ENCODE data around the gene LRRC47.
"Not testable (repeated sequence)": the region's sequence is repeated elsewhere in the genome, so short reads cannot be mapped to it uniquely, and the experiment has no call there.

Gene LRRC47

DNA sequence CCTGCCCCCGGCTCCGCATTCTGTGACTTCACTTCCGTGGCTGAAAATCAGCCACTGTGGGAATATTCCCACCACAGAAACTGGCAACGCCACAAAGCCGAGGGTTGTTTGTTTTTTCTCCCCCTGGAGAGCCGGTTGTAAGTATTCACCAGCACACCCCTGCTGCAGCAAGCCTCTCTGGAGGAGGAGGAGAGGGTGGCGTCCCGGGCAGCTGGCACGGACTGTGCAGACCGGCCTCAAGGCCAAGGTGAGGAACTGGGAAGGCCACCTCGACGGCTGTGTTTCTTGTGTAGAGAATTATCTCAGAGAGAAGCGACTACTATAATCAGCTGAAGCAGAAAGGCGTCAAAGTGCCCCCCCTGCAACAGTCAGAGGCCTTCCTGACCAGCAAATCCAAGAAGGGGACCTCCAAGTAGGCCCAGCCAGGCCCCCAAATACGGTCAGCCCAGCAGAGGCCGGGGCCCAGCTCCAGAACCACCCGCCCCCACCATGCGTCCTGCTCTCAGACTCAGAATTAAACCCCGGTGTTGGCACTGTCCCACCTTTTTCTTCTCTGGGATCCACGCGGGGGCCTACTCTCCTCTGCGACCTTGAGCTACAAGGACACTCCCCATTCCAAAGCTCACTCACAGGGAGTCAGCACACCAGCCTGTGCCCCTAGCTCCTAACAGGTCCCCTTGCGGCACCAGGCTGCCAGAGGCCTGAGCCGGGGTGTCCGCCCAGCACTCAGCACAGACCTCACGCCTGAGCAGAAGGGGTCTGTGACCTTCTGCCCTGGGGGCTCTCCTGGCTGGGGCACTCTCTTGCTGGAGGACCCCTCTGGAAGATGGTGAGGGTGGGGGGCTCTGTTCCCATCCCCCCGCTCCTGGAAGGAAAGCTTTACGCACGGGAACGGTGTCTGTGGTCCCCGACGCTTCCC is 24.9 kb downstream of the LRRC47 start:
- no peak for DNase-seq

DNA sequence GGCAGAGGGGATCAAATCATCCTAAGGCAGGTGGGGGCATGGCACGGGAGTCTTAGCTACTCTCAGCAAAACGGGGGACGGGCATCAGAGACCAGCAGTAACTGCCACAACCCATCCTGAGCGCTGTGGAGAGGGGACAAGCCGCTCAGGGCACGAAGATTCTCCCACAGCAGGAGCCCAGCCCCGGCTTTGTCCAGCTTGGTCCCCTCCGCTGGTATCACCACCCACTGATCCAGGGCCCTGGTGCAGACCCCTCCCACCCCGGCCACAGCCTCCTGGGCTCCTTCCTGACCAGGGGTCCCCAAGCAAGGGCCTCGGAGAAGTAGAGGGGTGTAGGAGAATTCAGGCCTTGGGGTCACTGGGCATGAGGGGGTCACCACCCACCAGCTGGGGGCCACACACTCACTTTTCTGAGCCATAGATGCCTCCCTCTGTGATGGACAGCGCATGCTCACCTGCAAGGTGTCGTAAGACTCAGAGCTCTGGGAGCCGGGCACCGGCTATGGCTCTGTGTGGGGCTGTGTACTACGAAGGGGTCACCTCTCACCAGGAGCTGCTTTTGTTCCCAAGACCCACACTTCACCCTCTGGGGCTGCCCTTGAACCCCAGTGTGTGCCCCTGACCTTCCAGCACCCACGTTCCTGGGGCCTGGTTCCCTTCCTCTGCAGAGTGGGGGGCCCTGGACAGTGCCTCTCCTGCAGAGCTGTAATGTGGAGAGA is 26.1 kb downstream of the LRRC47 start:
- DNase-seq: no peak

DNA sequence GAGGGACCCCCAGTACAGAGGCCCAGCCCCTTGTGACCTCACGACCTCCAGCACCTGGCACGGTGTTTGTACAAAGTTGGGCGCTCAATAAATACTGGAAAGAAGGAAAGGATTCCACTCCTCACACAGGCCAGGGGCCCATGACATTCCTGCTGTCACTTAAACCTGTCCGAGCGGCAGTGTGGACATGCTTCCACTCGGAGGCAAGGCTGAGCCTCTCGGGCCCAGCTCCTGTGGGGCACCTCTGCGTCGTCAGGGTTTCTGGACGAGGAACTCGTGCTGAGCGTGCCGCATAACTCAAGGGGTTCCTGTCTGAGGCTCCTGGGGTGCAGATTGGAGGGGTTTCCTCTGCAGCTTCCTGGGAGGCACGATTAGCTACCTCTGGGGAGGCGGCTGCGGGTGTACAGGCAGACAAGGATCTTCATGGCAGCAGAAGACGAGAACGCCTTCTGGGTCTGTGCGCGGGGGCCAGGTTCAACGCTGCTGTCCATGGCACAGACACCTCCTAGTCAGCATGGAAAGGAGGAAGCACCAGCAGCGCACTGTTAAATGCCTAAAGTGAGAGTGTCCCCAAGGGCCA is 27.4 kb downstream of the LRRC47 start:
- no peak for DNase-seq

DNA sequence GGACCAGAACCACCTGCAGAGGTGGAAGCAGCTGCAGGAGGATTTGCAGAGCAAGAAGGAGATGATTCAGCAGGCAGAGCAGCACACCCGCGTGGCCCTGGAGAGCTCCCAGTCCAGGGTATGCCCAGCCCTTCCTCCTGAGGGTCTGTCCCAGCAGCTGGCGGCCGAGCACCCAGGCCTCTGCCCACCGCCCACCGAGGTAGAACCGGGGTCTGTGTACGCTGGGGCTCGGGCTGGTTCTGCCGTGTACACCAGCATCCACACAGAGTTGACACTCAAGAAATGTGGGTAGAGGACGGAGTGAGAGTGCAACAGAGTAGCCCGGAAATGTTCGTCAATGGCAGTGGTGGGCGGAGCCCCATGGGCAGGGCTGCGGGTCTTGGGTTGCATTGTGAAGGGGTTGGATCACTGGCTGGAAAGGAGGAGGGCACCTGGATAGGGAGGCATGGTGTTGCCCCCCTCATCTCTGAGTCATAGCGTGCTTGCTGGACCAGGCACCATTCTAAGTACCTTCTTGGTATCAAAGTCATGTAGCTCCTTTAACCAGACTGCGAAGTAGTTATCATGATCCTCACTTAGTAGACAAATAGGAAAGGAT is 28.9 kb downstream of the LRRC47 start:
- DNase-seq: no peak

DNA sequence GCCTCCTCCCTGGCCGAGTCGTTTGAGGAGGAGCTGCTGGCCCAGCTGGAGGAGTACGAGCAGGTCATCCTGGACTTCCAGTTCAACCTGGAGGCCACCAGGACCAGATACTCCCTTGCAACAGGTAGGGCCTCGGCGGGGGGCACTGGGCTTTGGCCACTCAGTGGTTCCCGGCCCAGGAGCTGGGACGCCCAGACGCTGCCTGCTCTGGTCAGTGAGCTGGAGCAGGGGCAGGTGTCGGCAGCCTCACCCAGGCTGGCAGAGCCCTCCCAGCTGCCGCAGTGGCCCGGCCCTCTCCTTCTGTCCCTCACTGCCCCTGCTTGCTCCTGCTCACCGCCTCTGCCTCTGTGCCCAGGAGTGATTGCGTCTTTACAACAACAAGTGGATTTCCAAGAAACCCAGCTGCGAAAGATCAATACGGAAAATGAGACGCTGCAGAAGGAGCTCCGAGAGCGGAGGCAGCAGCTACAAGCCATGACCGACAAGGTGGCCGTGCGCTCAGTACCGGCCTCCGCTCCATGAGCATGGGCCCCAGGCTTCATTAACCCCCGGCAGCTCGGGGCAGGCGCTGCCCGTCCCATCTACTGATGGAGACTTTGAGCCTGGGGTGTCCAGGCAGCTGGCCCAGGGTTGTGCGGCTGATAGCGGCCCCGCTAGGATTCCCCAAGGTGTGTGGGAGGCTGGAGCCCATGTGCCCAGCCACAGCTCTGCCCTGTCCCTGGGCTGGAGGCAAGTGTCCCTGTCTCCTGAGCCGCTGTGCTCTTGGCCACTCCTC is 32.8 kb downstream of the LRRC47 start:
- DNase-seq: no peak

DNA sequence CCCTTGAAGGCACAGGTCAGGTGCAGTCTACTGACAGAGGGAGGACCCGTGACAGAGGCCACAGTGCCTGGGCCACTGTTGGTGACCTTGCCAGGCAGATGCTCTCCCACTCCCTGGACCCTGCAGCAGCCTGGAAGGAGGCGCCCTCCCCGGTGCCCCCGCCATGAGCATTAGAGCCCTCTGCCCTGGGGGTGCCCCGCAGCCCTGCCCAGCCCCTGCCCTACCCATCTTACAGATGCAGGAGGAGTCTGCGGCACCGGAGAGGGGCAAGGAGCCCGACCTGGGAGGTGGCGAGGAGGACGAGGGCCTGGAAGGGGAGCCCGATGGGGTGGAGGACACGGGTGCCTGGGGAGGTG is 33.4 kb downstream of the LRRC47 start:
- DNase-seq: no peak

DNA sequence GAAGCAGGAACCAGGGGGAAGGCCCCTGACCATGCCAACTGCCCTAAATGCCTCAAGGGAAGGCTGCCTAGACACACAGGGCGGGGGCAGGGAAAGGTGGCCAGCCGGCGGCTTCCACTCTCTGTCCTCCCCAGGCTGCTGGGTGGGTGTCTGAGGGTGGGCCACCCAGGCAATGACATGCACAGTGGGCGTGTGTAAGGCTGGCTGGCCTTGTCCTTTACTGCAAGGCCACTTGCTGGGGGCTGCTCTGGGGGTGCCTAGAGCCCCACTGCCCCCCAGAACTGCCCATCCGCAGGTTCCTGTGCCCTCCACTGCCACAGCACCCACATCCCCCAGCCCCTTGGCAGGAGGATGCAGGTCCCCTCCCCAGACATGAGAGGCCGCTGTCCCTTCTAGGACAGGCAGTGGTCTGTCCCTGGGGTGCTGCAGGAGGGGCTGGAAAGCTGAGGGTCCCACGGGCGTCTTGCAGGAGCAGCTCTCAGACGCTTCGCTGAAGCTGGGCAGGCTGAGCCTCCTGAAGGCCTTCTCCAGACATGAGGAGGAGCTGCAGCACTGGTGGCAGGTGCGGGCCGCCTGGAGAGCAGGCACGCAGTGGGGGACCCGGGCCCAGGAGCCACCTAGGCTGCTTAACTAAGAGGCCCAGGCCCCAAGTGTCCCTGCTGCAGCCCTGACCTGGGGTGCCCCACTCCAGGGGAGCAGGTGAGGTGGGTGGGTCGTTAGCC is 34.0 kb downstream of the LRRC47 start:
- no peak for DNase-seq

DNA sequence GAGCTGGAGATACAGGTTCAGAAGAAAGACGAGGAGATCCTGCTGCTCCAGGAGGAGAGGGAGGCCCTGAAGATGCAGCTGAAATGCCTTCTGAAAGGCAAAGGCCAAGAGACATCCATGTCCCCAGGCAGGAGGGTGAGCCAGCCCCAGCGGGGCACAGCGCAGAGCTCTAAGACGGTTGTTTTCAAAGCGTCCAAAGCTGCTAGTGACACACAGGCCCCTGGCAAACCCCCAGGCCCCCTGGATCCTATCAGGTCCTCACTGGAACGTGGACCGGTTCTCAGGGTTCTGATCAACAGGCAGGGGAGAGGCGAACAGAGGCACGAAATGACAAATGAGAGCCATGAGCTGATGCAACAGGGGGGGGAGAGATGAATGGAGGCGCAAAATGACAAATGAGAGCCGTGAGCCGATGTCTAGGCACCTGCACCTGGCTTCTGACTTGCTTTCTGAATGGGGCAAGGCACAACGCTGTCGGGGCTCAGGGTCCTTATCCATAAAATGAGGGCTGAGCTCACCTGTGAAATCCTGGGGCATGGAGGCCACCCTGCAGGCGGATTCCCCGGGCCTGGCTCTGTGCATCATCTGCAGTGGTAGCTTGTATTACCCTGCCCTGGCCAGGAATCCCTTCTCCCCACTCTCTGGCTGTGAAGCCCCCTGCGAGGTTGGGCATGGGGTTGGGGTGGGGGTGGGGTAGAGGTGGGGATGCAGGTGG is 34.8 kb downstream of the LRRC47 start:
- no peak for DNase-seq

DNA sequence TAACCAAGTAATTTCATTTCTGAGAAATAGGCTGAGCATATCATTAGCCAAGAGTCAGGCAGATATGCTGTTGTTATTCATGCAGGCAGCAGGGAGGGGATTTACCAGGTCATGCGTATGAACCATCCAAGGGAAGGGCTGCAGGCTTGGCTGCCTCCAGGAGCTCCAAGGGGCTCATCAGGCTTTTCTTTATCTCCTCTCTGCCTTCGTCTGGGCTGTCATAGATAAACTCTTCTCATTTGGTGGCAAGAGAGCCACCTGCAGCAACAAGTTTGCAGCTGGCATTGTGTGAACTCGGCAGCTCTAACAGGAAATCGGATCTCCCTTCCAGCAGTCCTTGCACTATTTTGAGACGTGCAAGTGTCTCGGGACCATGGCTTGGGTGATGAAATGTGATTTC is 36.5 kb downstream of the LRRC47 start:
- DNase-seq: no peak

DNA sequence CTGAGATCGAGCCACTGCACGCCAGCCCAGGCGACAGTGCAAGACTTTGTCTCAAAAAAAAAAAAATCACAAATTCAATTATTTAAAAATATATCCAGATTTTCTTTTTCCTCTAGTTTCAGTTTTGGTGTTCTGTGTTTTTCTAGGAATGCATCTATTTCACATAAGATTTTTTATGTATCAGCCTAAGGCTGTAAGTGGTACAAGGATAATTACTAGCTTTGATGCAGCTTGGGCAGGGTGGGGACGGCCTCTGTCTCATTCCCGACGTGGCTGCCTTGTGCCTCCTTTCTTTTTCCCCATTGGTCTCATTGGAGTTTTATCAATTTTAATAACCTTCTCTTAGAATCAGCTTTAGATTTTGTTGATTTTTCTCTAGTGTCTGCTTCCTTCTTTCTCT is 37.1 kb downstream of the LRRC47 start:
- DNase-seq: no peak

DNA sequence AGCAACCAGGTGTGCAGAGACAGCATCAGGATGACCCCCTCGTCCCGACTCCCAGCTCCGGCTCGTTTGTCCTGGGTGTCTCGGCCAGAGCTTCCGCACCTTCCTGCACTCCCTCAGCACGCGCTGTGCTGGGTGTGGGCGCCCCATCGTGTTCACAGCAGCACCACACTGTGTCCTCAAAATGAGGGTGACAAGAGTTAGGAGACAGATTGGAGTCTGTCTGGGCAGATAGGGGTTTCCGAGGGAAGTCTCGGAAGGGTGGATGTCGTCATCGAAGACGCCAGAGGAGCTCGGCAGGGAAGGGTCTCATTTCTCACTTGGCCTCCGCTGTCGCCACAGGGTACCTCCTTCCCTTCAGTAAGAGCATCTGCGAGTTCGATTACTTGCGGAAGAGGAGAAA is 39.9 kb downstream of the LRRC47 start:
- DNase-seq: no peak

DNA sequence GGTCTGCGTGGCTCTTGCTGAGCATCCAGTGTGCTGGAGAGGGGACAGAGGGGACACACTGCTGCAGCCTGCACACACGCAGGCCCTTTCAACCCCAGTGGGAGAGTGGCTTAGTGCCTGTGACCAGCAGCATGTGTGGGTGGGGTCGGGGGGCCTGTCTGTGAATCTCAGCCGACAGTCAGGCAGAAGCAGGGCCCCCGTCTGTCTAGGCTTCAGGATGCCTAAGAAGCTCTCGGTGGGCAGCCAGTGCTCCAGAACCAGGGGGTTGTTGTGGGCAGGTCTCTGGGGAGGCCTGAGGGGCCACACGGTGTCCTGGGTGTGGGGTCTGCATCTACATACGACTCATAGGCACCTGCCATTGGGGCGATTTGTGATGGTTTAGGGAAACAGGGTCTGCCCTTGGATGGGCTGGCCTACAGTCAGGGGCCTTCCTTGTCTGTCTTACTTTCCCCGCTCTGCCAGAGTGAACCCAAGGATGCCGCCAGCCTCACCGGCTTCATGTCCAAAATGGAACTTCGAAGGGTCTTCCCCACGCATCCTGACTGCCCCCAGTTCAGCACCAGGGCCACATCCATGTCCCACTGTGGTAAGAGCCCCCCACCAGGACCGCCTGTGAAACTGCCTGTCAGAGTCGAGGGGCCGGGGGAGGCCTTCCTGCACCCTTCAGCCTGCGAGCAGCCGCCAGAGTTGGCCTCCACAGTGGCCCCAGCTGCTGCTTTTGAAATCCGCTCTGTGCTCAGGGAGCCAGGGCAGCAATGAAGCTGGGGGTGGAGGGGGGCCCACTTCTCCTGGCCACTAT is 42.4 kb downstream of the LRRC47 start:
- no peak for DNase-seq

DNA sequence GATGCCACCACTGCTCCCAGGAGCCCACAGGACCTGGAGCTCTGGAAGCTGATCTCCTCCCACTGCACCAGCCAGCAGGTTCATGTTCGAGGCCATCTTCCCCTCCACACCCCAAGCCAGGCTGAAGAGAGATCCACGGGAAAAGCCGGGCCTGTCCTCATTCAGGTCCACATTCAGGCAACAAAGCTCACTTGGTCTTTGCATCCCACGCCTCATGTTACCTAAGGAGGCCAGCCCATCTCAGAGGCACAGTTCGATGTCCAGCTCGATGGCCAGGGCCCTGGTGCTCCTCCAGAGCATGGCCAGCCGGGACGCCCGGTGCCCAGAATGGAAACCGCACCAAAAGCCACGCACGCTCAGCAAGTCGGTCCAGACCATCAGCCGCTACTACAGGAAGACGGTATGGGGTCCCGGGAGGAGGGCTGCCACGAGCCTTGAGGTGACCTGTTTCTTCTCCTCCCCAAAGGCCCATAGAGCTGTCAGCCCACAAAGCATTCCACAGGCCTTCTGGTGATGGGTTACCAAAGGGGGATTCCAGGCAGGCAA is 43.8 kb downstream of the LRRC47 start, which contains the start of gene CCDC27:
Gene CCDC27, plus strand, starts transcription at position 51 of the 546 bp plus-strand sequence. Its CDS starts 32 bp downstream, at position 83.
- no peak for DNase-seq

DNA sequence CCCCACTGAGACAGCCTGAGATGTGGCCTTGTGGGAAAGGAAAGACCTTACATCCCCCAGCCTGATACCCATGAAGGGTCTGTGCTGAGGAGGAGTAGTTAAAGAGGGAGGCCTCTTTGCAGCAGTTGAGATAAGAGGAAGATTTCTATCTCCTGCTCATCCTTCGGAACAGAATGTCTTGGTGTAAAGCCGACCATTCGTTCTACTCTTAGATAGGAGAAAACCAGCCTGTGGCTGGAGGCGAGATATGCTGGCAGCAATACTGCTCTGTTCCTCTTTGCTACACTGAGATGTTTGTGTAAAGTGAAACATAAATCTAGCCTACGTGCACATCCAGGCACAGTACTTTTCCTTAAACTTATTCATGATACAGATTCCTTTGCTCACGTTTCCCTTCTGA is 45.6 kb downstream of the LRRC47 start:
- no peak for DNase-seq

DNA sequence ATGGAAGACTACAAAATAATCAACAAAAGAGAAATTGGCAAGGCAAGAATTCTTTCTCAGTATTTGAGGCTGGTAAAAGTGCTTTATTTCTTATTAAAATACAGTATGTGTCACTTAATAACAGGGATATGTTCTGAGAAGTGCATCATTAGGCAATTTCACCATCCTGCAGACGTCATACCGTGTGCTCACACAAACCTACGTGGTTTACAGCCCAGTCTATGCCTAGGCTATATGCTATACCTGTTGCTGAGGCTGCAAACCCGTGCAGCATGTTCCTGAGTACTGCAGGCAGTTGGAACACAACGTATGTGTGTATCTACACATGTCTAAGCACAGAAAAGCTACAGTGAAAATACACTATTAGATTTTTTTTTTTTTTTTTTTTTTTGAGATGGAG is 46.8 kb downstream of the LRRC47 start:
- no peak for DNase-seq

DNA sequence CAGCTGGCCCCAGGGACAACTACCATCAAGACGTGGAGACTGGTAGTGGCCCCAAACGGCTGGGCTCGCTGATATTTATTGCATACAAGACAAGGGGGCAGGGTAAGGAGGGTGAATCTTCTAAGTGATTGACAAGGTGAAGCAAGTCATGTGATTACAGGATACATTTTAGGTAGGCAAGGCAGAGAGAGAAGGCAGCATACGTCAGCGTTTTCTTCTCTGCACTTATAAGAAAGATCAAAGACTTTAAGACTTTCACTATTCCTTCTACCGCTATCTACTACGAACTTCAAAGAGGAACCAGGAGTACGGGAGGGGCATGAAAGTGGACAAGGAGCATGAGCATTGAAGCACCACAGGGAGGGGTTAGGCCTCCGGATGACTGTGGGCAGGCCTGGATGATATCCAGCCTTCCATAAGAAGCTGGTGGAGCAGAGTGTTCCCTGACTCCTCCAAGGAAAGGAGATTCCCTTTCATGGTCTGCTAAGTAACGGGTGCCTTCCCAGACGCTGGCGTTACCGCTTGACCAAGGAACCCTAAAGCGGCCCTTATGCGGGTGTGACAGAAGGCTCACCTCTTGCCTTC is 47.9 kb downstream of the LRRC47 start:
- DNase-seq: not testable (repeated sequence)

DNA sequence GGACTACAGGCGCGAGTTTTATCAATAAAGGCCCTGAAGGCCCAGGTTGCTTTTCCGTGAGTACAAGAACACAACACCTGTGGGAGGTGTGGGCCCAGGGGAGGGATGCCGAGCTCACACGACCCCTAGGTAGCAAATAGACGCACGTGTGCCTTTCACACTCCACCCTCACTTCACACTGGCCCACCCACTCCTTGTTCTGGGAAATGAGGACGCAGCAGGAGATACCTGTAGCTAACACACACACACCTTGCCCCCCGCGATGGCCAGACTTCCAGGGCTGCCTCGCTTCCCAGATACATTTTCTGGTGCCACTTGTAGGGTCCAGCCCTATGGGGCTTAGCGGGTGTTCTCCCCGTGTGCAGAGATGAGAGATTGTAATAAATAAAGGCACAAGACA is 48.4 kb downstream of the LRRC47 start:
- no peak for DNase-seq

DNA sequence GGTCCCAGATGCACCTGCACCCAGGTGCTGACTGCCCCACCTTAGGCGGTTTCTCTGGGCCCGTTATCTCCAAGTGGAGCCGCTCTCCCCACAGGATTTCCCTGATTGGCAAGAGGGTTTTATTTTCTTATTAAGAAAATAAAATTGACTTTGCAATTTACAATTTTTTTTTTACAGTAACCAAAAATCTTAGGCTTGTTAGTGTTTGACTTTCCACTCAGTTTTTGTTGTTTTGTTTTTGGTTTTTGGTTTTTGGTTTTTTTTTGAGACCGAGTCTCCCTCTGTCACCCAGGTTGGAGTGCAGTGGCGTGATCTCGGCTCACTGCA is 48.8 kb downstream of the LRRC47 start:
- no peak for DNase-seq

DNA sequence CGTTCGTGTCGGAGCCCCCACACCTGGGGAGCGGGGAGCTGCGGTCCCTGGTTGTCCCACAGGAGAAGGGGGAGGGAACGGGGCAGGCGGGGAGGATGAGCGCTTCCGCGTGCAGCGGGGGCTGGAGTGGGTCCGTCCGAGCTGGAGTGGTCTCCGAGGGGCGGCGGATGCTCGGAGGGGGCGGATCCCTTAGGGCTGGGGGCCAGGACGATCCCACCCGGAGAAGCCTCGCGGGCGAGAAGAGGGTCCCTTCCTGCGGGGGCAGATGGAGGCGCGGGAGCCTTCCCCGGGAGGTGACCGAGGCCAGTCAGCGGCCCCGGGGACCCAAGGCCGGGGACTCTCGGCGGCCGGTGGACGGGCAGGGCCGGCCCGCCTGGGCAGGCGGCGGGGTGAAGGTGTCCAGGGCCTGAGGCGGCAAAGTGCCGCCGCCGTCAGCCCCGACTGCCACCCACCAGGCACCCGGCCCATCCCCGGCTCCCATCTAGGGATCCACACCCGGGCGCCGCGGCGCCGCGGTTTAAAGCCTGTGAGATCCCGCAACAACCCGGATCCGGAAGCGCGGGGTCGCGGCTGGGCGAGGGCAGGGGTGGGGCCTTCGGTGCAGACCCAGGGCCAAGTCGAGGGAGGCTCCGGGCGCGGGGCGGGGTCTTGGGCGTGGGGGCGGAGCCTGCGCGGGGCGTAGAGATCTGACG is 49.3 kb downstream of the LRRC47 start:
- DNase-seq: peak; percentile 91

Data from 8988T (cell line).